ENCODE measurements around the gene PTCH2.
A peak's percentile ranks its signal among the peaks of the same experiment; 100 is the strongest.

The PTCH2 gene

GRCh38 chr1:44821240-44821715 is 21.8 kb downstream of the PTCH2 start:
- Histone ChIP-seq H3K27ac (ENCODE audit: low read length) (no peak overlapping the region), H3K9me3 (ENCODE audit: insufficient read depth, low read length, severe bottlenecking) (no peaks in the 10 kb centered on the region), H3K27me3 (ENCODE audit: insufficient read depth, low read length, poor library complexity) (no peaks in the 10 kb centered on the region), H3K4me2 (ENCODE audit: insufficient read depth, low read length) (no peak overlapping the region), H3K9ac (ENCODE audit: low read depth, low read length) (no peak overlapping the region), H4K20me1 (ENCODE audit: insufficient read depth, low read length) (no peaks in the 10 kb centered on the region), H3K4me3 (ENCODE audit: low read depth in 1 of 2, low read length in 2 of 2) (no peak overlapping the region), H2AFZ (ENCODE audit: low read depth, low read length) (no peak overlapping the region), H3K36me3 (ENCODE audit: insufficient read depth, low read length) (no peaks in the 10 kb centered on the region), H3K4me1 (ENCODE audit: insufficient read depth, low read length) (peaks cover 37% of the 10 kb centered on the region), H3K79me2 (ENCODE audit: insufficient read depth, low read length) (no peaks in the 10 kb centered on the region)
- ATAC-seq (ENCODE audit: insufficient read depth, low read depth), result no peak
- TF ChIP-seq CTCF (IDR thresholded peaks at IDR 0.05; ENCODE audit: borderline replicate concordance, extremely low read depth, low read length, poor library complexity, severe bottlenecking), result no peak
- TF ChIP-seq EZH2 (IDR thresholded peaks at IDR 0.05; ENCODE audit: borderline replicate concordance, low read depth, low read length, severe bottlenecking), result no peak
- no peak for DNase-seq

GRCh38 chr1:44820328-44821239 is 22.5 kb downstream of the PTCH2 start:
- Histone ChIP-seq H3K36me3 (ENCODE audit: insufficient read depth, low read length) (no peaks in the 10 kb centered on the region), H2AFZ (ENCODE audit: low read depth, low read length) (peak overlapping the region; percentile 87), H3K27me3 (ENCODE audit: insufficient read depth, low read length, poor library complexity) (no peaks in the 10 kb centered on the region), H3K9me3 (ENCODE audit: insufficient read depth, low read length, severe bottlenecking) (no peaks in the 10 kb centered on the region), H3K4me2 (ENCODE audit: insufficient read depth, low read length) (peak overlapping the region; percentile 64), H3K4me3 (ENCODE audit: low read depth in 1 of 2, low read length in 2 of 2) (peak overlapping the region; percentile 3 to 62; a peak in 3 of 4 replicates), H3K9ac (ENCODE audit: low read depth, low read length) (peak overlapping the region; percentile 71), H3K79me2 (ENCODE audit: insufficient read depth, low read length) (no peaks in the 10 kb centered on the region), H4K20me1 (ENCODE audit: insufficient read depth, low read length) (no peaks in the 10 kb centered on the region), H3K4me1 (ENCODE audit: insufficient read depth, low read length) (peaks cover 37% of the 10 kb centered on the region), H3K27ac (ENCODE audit: low read length) (peak overlapping the region; percentile 95)
- peak; percentile 24 for ATAC-seq (ENCODE audit: insufficient read depth, low read depth)
- TF ChIP-seq CTCF (IDR thresholded peaks at IDR 0.05; ENCODE audit: borderline replicate concordance, extremely low read depth, low read length, poor library complexity, severe bottlenecking), result no peak
- TF ChIP-seq EZH2 (IDR thresholded peaks at IDR 0.05; ENCODE audit: borderline replicate concordance, low read depth, low read length, severe bottlenecking), result no peak
- DNase-seq, result no peak

GRCh38 chr1:44819608-44820327 is 23.3 kb downstream of the PTCH2 start:
- peak; percentile 93 for ATAC-seq (ENCODE audit: insufficient read depth, low read depth)
- no peaks in the 10 kb centered on the region for H3K9me3 ChIP-seq (ENCODE audit: insufficient read depth, low read length, severe bottlenecking)
- peak overlapping the region; percentile 95 for H3K27ac ChIP-seq (ENCODE audit: low read length)
- H3K4me1 ChIP-seq (ENCODE audit: insufficient read depth, low read length), result peaks cover 38% of the 10 kb centered on the region
- peak overlapping the region; percentile 64 for H3K4me2 ChIP-seq (ENCODE audit: insufficient read depth, low read length)
- H3K27me3 ChIP-seq (ENCODE audit: insufficient read depth, low read length, poor library complexity), result no peaks in the 10 kb centered on the region
- H3K4me3 ChIP-seq (ENCODE audit: low read depth in 1 of 2, low read length in 2 of 2), result peak overlapping the region; percentile 3 to 62; a peak in 3 of 4 replicates
- H2AFZ ChIP-seq (ENCODE audit: low read depth, low read length), result peak overlapping the region; percentile 87
- H3K9ac ChIP-seq (ENCODE audit: low read depth, low read length), result peak overlapping the region; percentile 71
- no peaks in the 10 kb centered on the region for H3K79me2 ChIP-seq (ENCODE audit: insufficient read depth, low read length)
- no peaks in the 10 kb centered on the region for H3K36me3 ChIP-seq (ENCODE audit: insufficient read depth, low read length)
- peak; percentile 18 for TF ChIP-seq CTCF (IDR thresholded peaks at IDR 0.05; ENCODE audit: borderline replicate concordance, extremely low read depth, low read length, poor library complexity, severe bottlenecking)
- no peak for TF ChIP-seq EZH2 (IDR thresholded peaks at IDR 0.05; ENCODE audit: borderline replicate concordance, low read depth, low read length, severe bottlenecking)
- DNase-seq, result peak; percentile 93
- no peaks in the 10 kb centered on the region for H4K20me1 ChIP-seq (ENCODE audit: insufficient read depth, low read length)
